HG02870 (cell line): ENCODE data around the gene C15orf61.

Experiments
- ATAC-seq: cut with Tn5 transposase; IDR thresholded peaks from one replicate; pipeline ENCODE4 v1.9.1; 2021; ENCODE audit warnings: mild to moderate bottlenecking, moderate library complexity; ENCODE audit not compliant: unreplicated experiment

Gene C15orf61

GRCh38 chr15:67521029-67521782, at the start of gene C15orf61:
Gene C15orf61, plus strand, starts transcription at chr15:67521131. Its CDS starts 118 bp downstream, at chr15:67521249.
- peak; percentile 72 for ATAC-seq

- no peak for ATAC-seq
These were observed 48.0 kb upstream of the C15orf61 start for GRCh38 chr15:67472957-67473356.

- ATAC-seq: no peak
These were observed 46.4 kb upstream of the C15orf61 start for GRCh38 chr15:67474405-67475110.

GRCh38 chr15:67479781-67480505, 41.0 kb upstream of the C15orf61 start:
- no peak for ATAC-seq

GRCh38 chr15:67480741-67481140, 40.2 kb upstream of the C15orf61 start:
- ATAC-seq: no peak

GRCh38 chr15:67481680-67482079, 39.3 kb upstream of the C15orf61 start:
- ATAC-seq: no peak

GRCh38 chr15:67495585-67495984, 25.3 kb upstream of the C15orf61 start:
- no peak for ATAC-seq

- no peak for ATAC-seq
These were observed 19.6 kb upstream of the C15orf61 start for GRCh38 chr15:67501177-67501835.

- no peak for ATAC-seq
These were observed 19.0 kb upstream of the C15orf61 start for GRCh38 chr15:67501836-67502461.

- no peak for ATAC-seq
These were observed 16.9 kb upstream of the C15orf61 start for GRCh38 chr15:67504056-67504455.

GRCh38 chr15:67504796-67505195, 16.1 kb upstream of the C15orf61 start:
- no peak for ATAC-seq

GRCh38 chr15:67505675-67506572, 15.0 kb upstream of the C15orf61 start:
- no peak for ATAC-seq

- no peak for ATAC-seq
These were observed 13.9 kb upstream of the C15orf61 start for GRCh38 chr15:67506775-67507747.

GRCh38 chr15:67508407-67508806, 12.5 kb upstream of the C15orf61 start:
- no peak for ATAC-seq

GRCh38 chr15:67509918-67510317, 11.0 kb upstream of the C15orf61 start:
- no peak for ATAC-seq

GRCh38 chr15:67510597-67511190, 10.2 kb upstream of the C15orf61 start:
- ATAC-seq: no peak

- ATAC-seq: no peak
These were observed 9.3 kb upstream of the C15orf61 start for GRCh38 chr15:67511606-67512005.

- no peak for ATAC-seq
These were observed 8.8 kb upstream of the C15orf61 start for GRCh38 chr15:67512140-67512539.
